HL-60 (cell line): Measurements from ENCODE around the gene OR51G2.

Experiments
- CTCF ChIP-seq: IDR thresholded peaks from one replicate; pipeline ENCODE4 v1.5.1; 2011; ENCODE audit warnings: low read length, control low read depth, inconsistent platforms; ENCODE audit not compliant: insufficient read depth
- SPI1 ChIP-seq: IDR thresholded peaks from 2 replicates; pipeline ENCODE4 v1.6.1; 2012; ENCODE audit warnings: low read depth, mild to moderate bottlenecking, borderline replicate concordance

- TF ChIP-seq CTCF (no peak), SPI1 (no peak)
Observed at GRCh38 chr11:4922304-4922703, 3.2 kb upstream of the OR51G2 start.
